HepG2 (cell line): Measurements from ENCODE around the gene FGF14. TPM values are rescaled to one million over a fixed set of nuclear protein-coding genes. Genes with fewer than 3 reads are reported as not detected.

ENCODE experiments used
- ATAC-seq: fragments of 200-7000 bp; cut with Tn5 transposase; 3 replicates; pipeline ENCODE4 v1.9.1; 2020; ENCODE audit warnings: mild to moderate bottlenecking, moderate library complexity
- BruUV-seq: library from RNA; stranded (reverse); fragments of 400-500 nt; replicated peaks from 2 replicates; lab custom pipeline; 2021; lab: Mats Ljungman, UMichigan
- CTCF ChIA-PET: fragments of 300-600 bp; formaldehyde crosslinking; extraction: SDS; loops from one replicate; lab custom pipeline; 2021; ENCODE audit warnings: low total read pairs, inconsistent platforms, low intra/inter-chr PET ratio; lab: Yijun Ruan, JAX
- POLR2A ChIA-PET: fragments of 350-600 bp; sonication (Branson Sonifier 250); formaldehyde crosslinking; loops from one replicate; lab custom pipeline; 2020; ENCODE audit warnings: antibody characterized with exemption, inconsistent platforms; lab: Yijun Ruan, JAX
- DNase-seq: peaks from one replicate; pipeline ENCODE4 v3.0.0-alpha.2; 2015; ENCODE audit warnings: low spot score
- FAIRE-seq: peaks from 3 replicates; lab custom pipeline; 2011; peaks lifted over from hg19 to GRCh38; lab: Jason Lieb, UNC
- H2AFZ ChIP-seq: one replicate; pipeline ENCODE4 v1.6.1; 2011; ENCODE audit warnings: low read length, inconsistent platforms
- H3K27ac ChIP-seq: fragments of 300-600 bp; 3 replicates; pipeline ENCODE4 v1.8.0; 2011; ENCODE audit warnings: mixed run types, mild to moderate bottlenecking, mixed read lengths, low read length, inconsistent platforms; ENCODE audit not compliant: insufficient read depth; ENCODE audit errors: extremely low read length
- H3K27me3 ChIP-seq, 2 experiments: fragments of 200-600 bp in 1 of 2; 2 replicates in 1 of 2; 3 replicates in 1 of 2; pipeline versions ENCODE4 v1.6.0 to v1.8.0; 2011; ENCODE audit warnings: low read length in 2 of 2, mild to moderate bottlenecking in 2 of 2, moderate library complexity in 2 of 2, inconsistent platforms in 1 of 2; ENCODE audit not compliant: insufficient read depth in 2 of 2, control insufficient read depth in 1 of 2
- H3K36me3 ChIP-seq, 2 experiments: fragments of 200-600 bp in 1 of 2; replicated peaks in 1 of 2; 2 replicates in 1 of 2; 3 replicates in 1 of 2; pipeline versions ENCODE4 v1.5.1 to v1.8.0; 2011; ENCODE audit warnings: low read length in 2 of 2, inconsistent platforms in 1 of 2; ENCODE audit not compliant: insufficient read depth in 2 of 2, control insufficient read depth in 1 of 2
- H3K4me1 ChIP-seq: 2 replicates; pipeline ENCODE4 v1.5.1; 2012; ENCODE audit warnings: low read length, inconsistent platforms; ENCODE audit not compliant: insufficient read depth
- H3K4me2 ChIP-seq: 2 replicates; pipeline ENCODE4 v1.6.0; 2011; ENCODE audit warnings: low read depth, low read length, inconsistent platforms
- H3K4me3 ChIP-seq, 3 experiments: fragments of 200-600 bp in 1 of 3; sonication (generic), shearing (Covaris generic) in 1 of 3; replicated peaks in 1 of 3; 2 replicates each; pipeline ENCODE4 v1.5.1; 2011 to 2016; ENCODE audit warnings: low read length in 3 of 3, inconsistent platforms in 2 of 3, low read depth in 2 of 3, mild to moderate bottlenecking in 2 of 3, control low read depth in 1 of 3, mixed read lengths in 1 of 3; ENCODE audit not compliant: insufficient read depth in 1 of 3
- H3K79me2 ChIP-seq: one replicate; pipeline ENCODE4 v1.6.1; 2011; ENCODE audit warnings: low read length, inconsistent platforms; ENCODE audit not compliant: insufficient read depth
- H3K9ac ChIP-seq: 2 replicates; pipeline ENCODE4 v1.6.0; 2011; ENCODE audit warnings: mild to moderate bottlenecking, low read depth, low read length, inconsistent platforms; ENCODE audit not compliant: insufficient read depth
- H3K9me3 ChIP-seq: 2 replicates; pipeline ENCODE4 v1.5.1; 2012; ENCODE audit warnings: mild to moderate bottlenecking, low read length
- H4K20me1 ChIP-seq: 2 replicates; pipeline ENCODE4 v1.6.0; 2011; ENCODE audit warnings: inconsistent platforms, mild to moderate bottlenecking, low read length, moderate library complexity; ENCODE audit not compliant: insufficient read depth
- KLF11 ChIP-seq: IDR thresholded peaks from 2 replicates; pipeline ENCODE4 v1.6.1; 2016; ENCODE audit warnings: missing compliant biosample characterization
- MIXL1 ChIP-seq: IDR thresholded peaks from 2 replicates; pipeline ENCODE4 v1.6.1; 2016
- NFKB2 ChIP-seq: sonication (generic); formaldehyde crosslinking; IDR thresholded peaks from 2 replicates; pipeline ENCODE4 v1.4.0; 2020; ENCODE audit warnings: missing genetic modification reagents, borderline replicate concordance
- NR2F2 ChIP-seq: IDR thresholded peaks from 2 replicates; pipeline ENCODE4 v1.6.1; 2012; ENCODE audit warnings: low read depth, inconsistent platforms, borderline replicate concordance
- NR3C1 ChIP-seq: sonication (generic); formaldehyde crosslinking; IDR thresholded peaks from 2 replicates; pipeline ENCODE4 v1.4.0; 2020; ENCODE audit warnings: missing genetic modification reagents
- POLR2G ChIP-seq: fragments of 200-400 bp; formaldehyde crosslinking; IDR thresholded peaks from 2 replicates; pipeline ENCODE4 v1.6.1; 2018; ENCODE audit warnings: mild to moderate bottlenecking, low read depth, low read length, moderate library complexity
- THYN1 ChIP-seq: sonication (generic); formaldehyde crosslinking; IDR thresholded peaks from 2 replicates; pipeline ENCODE4 v1.8.1; 2023; ENCODE audit warnings: low read depth, mild to moderate bottlenecking, moderate library complexity, missing genetic modification reagents, borderline replicate concordance
- TOE1 ChIP-seq: sonication (generic); formaldehyde crosslinking; IDR thresholded peaks from 2 replicates; pipeline ENCODE4 v1.4.0; 2020; ENCODE audit warnings: mild to moderate bottlenecking, missing genetic modification reagents
- XBP1 ChIP-seq: sonication (generic); formaldehyde crosslinking; IDR thresholded peaks from 2 replicates; pipeline ENCODE4 v1.5.0; 2020; ENCODE audit warnings: missing genetic modification reagents
- ZBTB25 ChIP-seq: IDR thresholded peaks from 2 replicates; pipeline ENCODE4 v1.6.1; 2018; ENCODE audit warnings: missing genetic modification reagents
- ZBTB8A ChIP-seq: sonication (generic); formaldehyde crosslinking; IDR thresholded peaks from 2 replicates; pipeline ENCODE4 v1.4.0; 2020; ENCODE audit warnings: mild to moderate bottlenecking, low read depth, missing genetic modification reagents, borderline replicate concordance
- ZFP36L1 ChIP-seq: sonication (generic); formaldehyde crosslinking; IDR thresholded peaks from 2 replicates; pipeline ENCODE4 v1.8.0; 2022; ENCODE audit warnings: mild to moderate bottlenecking, missing genetic modification reagents, moderate library complexity
- ZNF234 ChIP-seq: sonication (generic); formaldehyde crosslinking; conservative IDR thresholded peaks from 2 replicates; pipeline ENCODE4 v1.5.1; 2020; ENCODE audit warnings: mild to moderate bottlenecking, missing genetic modification reagents
- ZNF251 ChIP-seq: sonication (generic); formaldehyde crosslinking; IDR thresholded peaks from 2 replicates; pipeline ENCODE4 v1.9.0; 2021; ENCODE audit warnings: mild to moderate bottlenecking, missing genetic modification reagents
- ZNF256 ChIP-seq: sonication (generic); formaldehyde crosslinking; conservative IDR thresholded peaks from 2 replicates; pipeline ENCODE4 v1.4.0; 2020; ENCODE audit warnings: missing genetic modification reagents
- ZNF333 ChIP-seq: sonication (generic); formaldehyde crosslinking; IDR thresholded peaks from 2 replicates; pipeline ENCODE4 v1.4.0; 2020; ENCODE audit warnings: mild to moderate bottlenecking, missing genetic modification reagents, borderline replicate concordance
- WGBS: methylation state at CpG from one replicate; pipeline ENCODE4 v1.1.6; 2017; ENCODE audit warnings: low lambda C conversion rate; 5-methylcytosine and 5-hydroxymethylcytosine counted together
- in situ Hi-C: cut with HindIII; loops from 2 replicates; pipeline ENCODE4 v1.10.0; 2017; ENCODE audit warnings: low pct_unique_long_range_greater_than_20kb; ENCODE audit not compliant: extremely low pct_ligation_motif_present
- intact Hi-C: fragments of 100-400 bp; cut with micrococcal nuclease; formaldehyde crosslinking; loops from one replicate; pipeline ENCODE4 v1.10.0; 2022; ENCODE audit not compliant: unreplicated experiment
- polyA plus RNA-seq, 8 experiments: library from polyadenylated mRNA; depleted of rRNA in 3 of 8; stranded (reverse) in 7 of 8; unstranded in 1 of 8; fragments of >200 nt; fragmentation: Illumina TruSeq in 4 of 8; extraction: Trizol in 4 of 8; gene quantifications; 2 replicates each; pipeline versions ENCODE4 v1.2.1 to v1.2.3, GENCODE V29; 2011 to 2016; ENCODE audit warnings: low read depth in 4 of 8, missing spikeins in 1 of 8, mixed read lengths in 1 of 8; ENCODE audit not compliant: insufficient read depth in 1 of 8
- total RNA-seq, 5 experiments: library from RNA; depleted of rRNA; stranded (reverse); fragments of >200 nt; fragmentation: Illumina TruSeq; extraction: Trizol; gene quantifications; 2 replicates each; pipeline ENCODE4 v1.2.3, GENCODE V29; 2016; ENCODE audit warnings: low read depth in 1 of 5
- TF ChIP-seq, protein P1 (sequence below): sonication (generic); formaldehyde crosslinking; IDR thresholded peaks from 2 replicates; pipeline ENCODE4 v1.8.0; 2022; ENCODE audit warnings: missing genetic modification reagents, mild to moderate bottlenecking, moderate library complexity, borderline replicate concordance
- TF ChIP-seq, protein P2 (sequence below): sonication (generic); formaldehyde crosslinking; IDR thresholded peaks from 2 replicates; pipeline ENCODE4 v1.5.1; 2020; ENCODE audit warnings: mild to moderate bottlenecking, missing genetic modification reagents

Gene FGF14
- total and polyA plus RNA-seq, 2 of the 13 experiments (the other 11 are each of a cell fraction or from before 2014, with no cell fraction given): not detected

DNA sequence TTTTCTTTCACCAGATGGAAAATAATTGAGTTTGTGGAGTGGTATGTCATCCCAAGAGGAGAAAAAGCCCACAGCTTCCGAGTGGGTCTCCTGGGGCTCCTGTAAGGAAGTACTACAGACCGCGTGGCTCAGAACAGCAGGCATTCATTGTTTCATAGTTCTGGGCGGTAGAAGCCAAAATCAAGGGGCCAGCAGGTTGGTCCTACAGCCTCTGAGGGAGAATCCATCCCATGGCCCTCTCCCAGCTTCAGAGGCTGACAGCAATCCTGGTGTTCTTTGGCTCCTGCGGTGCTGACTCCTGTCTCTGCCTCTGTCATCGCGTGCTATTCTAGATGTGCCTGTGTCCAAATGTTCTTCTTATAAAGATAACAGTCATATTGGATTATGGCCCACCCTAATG lies 362.6 kb downstream of the FGF14 start (continued):
- no peak for TF ChIP-seq ZNF251 (CRISPR knock-in tag)
- TF ChIP-seq, protein P1, sequence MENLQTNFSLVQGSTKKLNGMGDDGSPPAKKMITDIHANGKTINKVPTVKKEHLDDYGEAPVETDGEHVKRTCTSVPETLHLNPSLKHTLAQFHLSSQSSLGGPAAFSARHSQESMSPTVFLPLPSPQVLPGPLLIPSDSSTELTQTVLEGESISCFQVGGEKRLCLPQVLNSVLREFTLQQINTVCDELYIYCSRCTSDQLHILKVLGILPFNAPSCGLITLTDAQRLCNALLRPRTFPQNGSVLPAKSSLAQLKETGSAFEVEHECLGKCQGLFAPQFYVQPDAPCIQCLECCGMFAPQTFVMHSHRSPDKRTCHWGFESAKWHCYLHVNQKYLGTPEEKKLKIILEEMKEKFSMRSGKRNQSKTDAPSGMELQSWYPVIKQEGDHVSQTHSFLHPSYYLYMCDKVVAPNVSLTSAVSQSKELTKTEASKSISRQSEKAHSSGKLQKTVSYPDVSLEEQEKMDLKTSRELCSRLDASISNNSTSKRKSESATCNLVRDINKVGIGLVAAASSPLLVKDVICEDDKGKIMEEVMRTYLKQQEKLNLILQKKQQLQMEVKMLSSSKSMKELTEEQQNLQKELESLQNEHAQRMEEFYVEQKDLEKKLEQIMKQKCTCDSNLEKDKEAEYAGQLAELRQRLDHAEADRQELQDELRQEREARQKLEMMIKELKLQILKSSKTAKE (CRISPR knock-in tag): no peak
- no peak for TF ChIP-seq THYN1 (CRISPR knock-in tag)
- no peak for TF ChIP-seq MIXL1 (CRISPR knock-in tag)
- TF ChIP-seq ZNF256 (CRISPR knock-in tag): no peak
- TF ChIP-seq, protein P2, sequence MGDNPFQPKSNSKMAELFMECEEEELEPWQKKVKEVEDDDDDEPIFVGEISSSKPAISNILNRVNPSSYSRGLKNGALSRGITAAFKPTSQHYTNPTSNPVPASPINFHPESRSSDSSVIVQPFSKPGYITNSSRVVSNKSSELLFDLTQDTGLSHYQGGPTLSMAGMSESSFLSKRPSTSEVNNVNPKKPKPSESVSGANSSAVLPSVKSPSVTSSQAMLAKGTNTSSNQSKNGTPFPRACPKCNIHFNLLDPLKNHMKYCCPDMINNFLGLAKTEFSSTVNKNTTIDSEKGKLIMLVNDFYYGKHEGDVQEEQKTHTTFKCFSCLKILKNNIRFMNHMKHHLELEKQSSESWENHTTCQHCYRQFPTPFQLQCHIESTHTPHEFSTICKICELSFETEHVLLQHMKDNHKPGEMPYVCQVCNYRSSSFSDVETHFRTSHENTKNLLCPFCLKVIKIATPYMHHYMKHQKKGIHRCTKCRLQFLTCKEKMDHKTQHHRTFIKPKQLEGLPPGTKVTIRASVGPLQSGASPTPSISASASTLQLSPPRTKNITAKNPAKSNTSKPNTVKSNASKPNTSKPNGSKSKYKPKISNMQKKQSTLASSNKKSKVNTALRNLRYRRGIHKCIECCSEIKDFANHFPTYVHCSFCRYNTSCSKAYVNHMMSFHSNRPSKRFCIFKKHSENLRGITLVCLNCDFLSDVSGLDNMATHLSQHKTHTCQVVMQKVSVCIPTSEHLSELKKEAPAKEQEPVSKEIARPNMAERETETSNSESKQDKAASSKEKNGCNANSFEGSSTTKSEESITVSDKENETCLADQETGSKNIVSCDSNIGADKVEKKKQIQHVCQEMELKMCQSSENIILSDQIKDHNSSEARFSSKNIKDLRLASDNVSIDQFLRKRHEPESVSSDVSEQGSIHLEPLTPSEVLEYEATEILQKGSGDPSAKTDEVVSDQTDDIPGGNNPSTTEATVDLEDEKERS (CRISPR knock-in tag): no peak
- TF ChIP-seq ZFP36L1 (CRISPR knock-in tag): no peak
- TF ChIP-seq, all 625 proteins: peak for 0

- no peaks in the 10 kb centered on the region for H3K27me3 ChIP-seq
- BruUV-seq: no TSS peak
- H3K9ac ChIP-seq: no peak overlapping the region
- in situ Hi-C loops: no loop called here
- H3K27ac ChIP-seq: no peak overlapping the region
- no peaks in the 10 kb centered on the region for H3K79me2 ChIP-seq
- H3K4me1 ChIP-seq: no peaks in the 10 kb centered on the region
- no peak for DNase-seq
- no peak overlapping the region for H2AFZ ChIP-seq
- no peaks in the 10 kb centered on the region for H4K20me1 ChIP-seq
- POLR2A ChIA-PET: no interaction called here
- WGBS: 48% methylated on average over 1 of the region's 1 CpG
- CTCF ChIA-PET: no interaction called here
- ATAC-seq: no peak
- H3K4me3 ChIP-seq: no peak overlapping the region
- H3K9me3 ChIP-seq: no peaks in the 10 kb centered on the region
- intact Hi-C loops: no loop called here
- no peak for FAIRE-seq
- H3K4me2 ChIP-seq: no peak overlapping the region
- H3K36me3 ChIP-seq: no peaks in the 10 kb centered on the region
- TF ChIP-seq ZBTB25 (CRISPR knock-in tag) (no peak), NR2F2 (no peak), ZNF333 (no peak), NFKB2 (CRISPR knock-in tag) (no peak), NR3C1 (CRISPR knock-in tag) (no peak), TOE1 (no peak), XBP1 (CRISPR knock-in tag) (no peak), ZBTB8A (CRISPR knock-in tag) (no peak), KLF11 (no peak), POLR2G (no peak), ZNF234 (CRISPR knock-in tag) (no peak)
Observed at GRCh38 chr13:102038787-102039186, 363.1 kb downstream of the FGF14 start.
